ENCODE measurements around the gene BGN. TPM values are rescaled to one million over a fixed set of nuclear protein-coding genes. Genes with fewer than 3 reads are reported as not detected.

The BGN gene
- polyA plus RNA-seq, 3 donors: not detected

GRCh38 chrX:153514259-153514658, 19.5 kb downstream of the BGN start:
- H3K4me1 Mint-ChIP-seq: no peaks in the 10 kb centered on the region

GRCh38 chrX:153515435-153515834, 20.7 kb downstream of the BGN start:
- Mint-ChIP-seq H3K36me3 (no peaks in the 10 kb centered on the region), H3K27me3 (ENCODE audit: low read depth in 3 of 3) (peaks cover 20 to 35% (median 33%) of the 10 kb centered on the region in 3 donors), H3K9me3 (peaks cover 0 to 4% (median 0%) of the 10 kb centered on the region in 7 donors), H3K4me1 (no peaks in the 10 kb centered on the region), H3K27ac (no peak overlapping the region), H3K4me3 (no peak overlapping the region)
- Histone ChIP-seq H3K27ac (ENCODE audit: low read depth in 1 of 2, low read length in 2 of 2) (no peak overlapping the region), H2AFZ (ENCODE audit: insufficient read depth, low read depth, low read length, poor library complexity, severe bottlenecking) (no peak overlapping the region), H3K9me3 (replicated peaks in 1 of 2; ENCODE audit: control insufficient read depth in 1 of 2, insufficient read depth in 1 of 2, low read length in 2 of 2) (no peaks in the 10 kb centered on the region), H4K20me1 (ENCODE audit: insufficient read depth, low read length) (no peaks in the 10 kb centered on the region), H3K79me2 (ENCODE audit: insufficient read depth, low read length) (no peaks in the 10 kb centered on the region), H3K4me1 (ENCODE audit: control insufficient read depth in 1 of 2, insufficient read depth in 2 of 2, low read length in 2 of 2) (no peaks in the 10 kb centered on the region), H3K4me3 (replicated peaks in 1 of 3; ENCODE audit: low read depth in 2 of 3, low read length in 3 of 3) (no peak overlapping the region), H3K36me3 (replicated peaks in 1 of 2; ENCODE audit: control insufficient read depth in 1 of 2, insufficient read depth in 2 of 2, low read length in 2 of 2) (no peaks in the 10 kb centered on the region), H3K9ac (ENCODE audit: insufficient read depth, low read length, poor library complexity, severe bottlenecking) (no peak overlapping the region), H3K27me3 (ENCODE audit: control insufficient read depth in 2 of 2, insufficient read depth in 2 of 2, low read length in 2 of 2) (peaks cover 6 to 23% of the 10 kb centered on the region in 2 donors), H3K4me2 (replicated peaks; ENCODE audit: extremely low read depth, low read length, poor library complexity, severe bottlenecking) (no peak overlapping the region)
- no peak for DNase-seq
- 82% methylated on average over 6 of the region's 8 CpGs for WGBS (ENCODE audit: insufficient coverage)
- TF ChIP-seq CTCF (IDR thresholded peaks at IDR 0.05): no peak
- intact Hi-C loops (cut with micrococcal nuclease): no loop called here

More at GRCh38 chrX:153514259-153514658, 19.5 kb downstream of the BGN start:
- no peaks in the 10 kb centered on the region for H3K4me1 ChIP-seq (ENCODE audit: control insufficient read depth in 1 of 2, insufficient read depth in 2 of 2, low read length in 2 of 2)
- H3K27ac ChIP-seq (ENCODE audit: low read depth in 1 of 2, low read length in 2 of 2): no peak overlapping the region
- H4K20me1 ChIP-seq (ENCODE audit: insufficient read depth, low read length): no peaks in the 10 kb centered on the region
- no peak for DNase-seq
- peaks cover 6 to 22% of the 10 kb centered on the region in 2 donors for H3K27me3 ChIP-seq (ENCODE audit: control insufficient read depth in 2 of 2, insufficient read depth in 2 of 2, low read length in 2 of 2)
- no peak for TF ChIP-seq CTCF (IDR thresholded peaks at IDR 0.05)
- H3K4me3 ChIP-seq (replicated peaks in 1 of 3; ENCODE audit: low read depth in 2 of 3, low read length in 3 of 3): no peak overlapping the region
- no peak overlapping the region for H2AFZ ChIP-seq (ENCODE audit: insufficient read depth, low read depth, low read length, poor library complexity, severe bottlenecking)
- Mint-ChIP-seq H3K27ac (no peak overlapping the region), H3K36me3 (no peaks in the 10 kb centered on the region), H3K4me3 (no peak overlapping the region), H3K9me3 (peaks cover 0 to 4% (median 0%) of the 10 kb centered on the region in 7 donors), H3K27me3 (ENCODE audit: low read depth in 3 of 3) (peaks cover 19 to 31% (median 27%) of the 10 kb centered on the region in 3 donors)
- WGBS (ENCODE audit: insufficient coverage): 100% methylated on average over 5 of the region's 9 CpGs
- intact Hi-C loops (cut with micrococcal nuclease): no loop called here
- no peak overlapping the region for H3K9ac ChIP-seq (ENCODE audit: insufficient read depth, low read length, poor library complexity, severe bottlenecking)
- H3K79me2 ChIP-seq (ENCODE audit: insufficient read depth, low read length): no peaks in the 10 kb centered on the region
- no peaks in the 10 kb centered on the region for H3K9me3 ChIP-seq (replicated peaks in 1 of 2; ENCODE audit: control insufficient read depth in 1 of 2, insufficient read depth in 1 of 2, low read length in 2 of 2)
- no peaks in the 10 kb centered on the region for H3K36me3 ChIP-seq (replicated peaks in 1 of 2; ENCODE audit: control insufficient read depth in 1 of 2, insufficient read depth in 2 of 2, low read length in 2 of 2)
- H3K4me2 ChIP-seq (replicated peaks; ENCODE audit: extremely low read depth, low read length, poor library complexity, severe bottlenecking): no peak overlapping the region

Measured in CD14-positive monocyte (primary cell).